RWPE2 (cell line): Measurements from ENCODE around the gene MYBL2.

ENCODE experiments used
- ATAC-seq: fragments of 200-7000 bp; cut with Tn5 transposase; 3 replicates; pipeline ENCODE4 v1.9.1; 2021; ENCODE audit warnings: low read depth
- DNase-seq: peaks from one replicate; pipeline ENCODE4 v3.0.0-alpha.2; 2020; ENCODE audit warnings: low spot score
- H3K27ac ChIP-seq: fragments of 450-650 bp; 2 replicates; pipeline ENCODE4 v1.5.1; 2017; ENCODE audit warnings: mild to moderate bottlenecking; ENCODE audit not compliant: poor library complexity, severe bottlenecking
- H3K27me3 ChIP-seq: fragments of 250-450 bp; sonication (Bioruptor Pico); 2 replicates; pipeline ENCODE4 v1.5.1; 2021; ENCODE audit warnings: mild to moderate bottlenecking, moderate library complexity; ENCODE audit not compliant: insufficient read depth, poor library complexity, severe bottlenecking
- H3K36me3 ChIP-seq: fragments of 250-450 bp; sonication (Bioruptor Pico); 2 replicates; pipeline ENCODE4 v1.5.1; 2020; ENCODE audit warnings: low read depth, mild to moderate bottlenecking, moderate library complexity
- H3K4me1 ChIP-seq: fragments of 250-450 bp; sonication (Bioruptor Pico); 2 replicates; pipeline ENCODE4 v1.5.1; 2021; ENCODE audit warnings: mild to moderate bottlenecking, moderate library complexity; ENCODE audit not compliant: insufficient read depth, poor library complexity, severe bottlenecking
- H3K4me3 ChIP-seq: fragments of 250-450 bp; sonication (Bioruptor Pico); 2 replicates; pipeline ENCODE4 v1.5.1; 2021; ENCODE audit warnings: mild to moderate bottlenecking, moderate library complexity; ENCODE audit not compliant: severe bottlenecking
- H3K9me3 ChIP-seq: fragments of 250-450 bp; sonication (Bioruptor Pico); 2 replicates; pipeline ENCODE4 v1.5.1; 2021; ENCODE audit warnings: mild to moderate bottlenecking, moderate library complexity; ENCODE audit not compliant: severe bottlenecking
- CTCF ChIP-seq: fragments of 450-650 bp; IDR thresholded peaks from one replicate; pipeline ENCODE4 v1.5.1; 2017; ENCODE audit warnings: mild to moderate bottlenecking, moderate library complexity; ENCODE audit not compliant: poor library complexity, severe bottlenecking

MYBL2 gene

GRCh38 chr20:43721097-43721428 is 54.1 kb downstream of the MYBL2 start:
- Histone ChIP-seq H3K27me3 (no peaks in the 10 kb centered on the region), H3K4me1 (no peaks in the 10 kb centered on the region), H3K36me3 (no peaks in the 10 kb centered on the region), H3K4me3 (no peak overlapping the region), H3K27ac (no peak overlapping the region), H3K9me3 (no peaks in the 10 kb centered on the region)
- ATAC-seq = no peak; the same call in 1 of the 3 replicates
- DNase-seq = no peak
- TF ChIP-seq CTCF = no peak

GRCh38 chr20:43721429-43722152 is 54.7 kb downstream of the MYBL2 start:
- TF ChIP-seq CTCF = no peak
- H3K36me3 ChIP-seq = no peaks in the 10 kb centered on the region
- H3K9me3 ChIP-seq = no peaks in the 10 kb centered on the region
- no peaks in the 10 kb centered on the region for H3K27me3 ChIP-seq
- DNase-seq (no peak), ATAC-seq (peak; percentile 43)
- H3K4me1 ChIP-seq = no peaks in the 10 kb centered on the region
- no peak overlapping the region for H3K27ac ChIP-seq
- H3K4me3 ChIP-seq = no peak overlapping the region

DNA sequence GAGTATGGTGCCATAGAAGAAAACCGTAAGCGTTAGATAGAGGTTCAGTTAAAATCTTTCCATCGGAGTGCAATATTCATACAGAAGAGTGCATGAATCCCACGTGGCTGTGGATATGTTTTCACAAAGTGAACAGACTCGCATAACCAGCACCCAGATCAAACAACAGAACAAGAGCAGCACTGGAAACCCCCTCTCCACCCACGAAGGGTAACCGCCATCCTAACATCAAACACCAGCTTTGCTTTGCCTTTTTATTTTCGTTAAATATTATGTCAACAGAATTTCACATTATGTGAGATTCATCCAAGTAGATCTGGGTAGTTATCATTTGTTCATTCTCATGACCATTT is 55.2 kb downstream of the MYBL2 start:
- ATAC-seq (no peak), DNase-seq (no peak)
- no peaks in the 10 kb centered on the region for H3K4me1 ChIP-seq
- H3K36me3 ChIP-seq = no peaks in the 10 kb centered on the region
- no peaks in the 10 kb centered on the region for H3K9me3 ChIP-seq
- no peak overlapping the region for H3K4me3 ChIP-seq
- no peaks in the 10 kb centered on the region for H3K27me3 ChIP-seq
- no peak for TF ChIP-seq CTCF
- H3K27ac ChIP-seq = no peak overlapping the region

DNA sequence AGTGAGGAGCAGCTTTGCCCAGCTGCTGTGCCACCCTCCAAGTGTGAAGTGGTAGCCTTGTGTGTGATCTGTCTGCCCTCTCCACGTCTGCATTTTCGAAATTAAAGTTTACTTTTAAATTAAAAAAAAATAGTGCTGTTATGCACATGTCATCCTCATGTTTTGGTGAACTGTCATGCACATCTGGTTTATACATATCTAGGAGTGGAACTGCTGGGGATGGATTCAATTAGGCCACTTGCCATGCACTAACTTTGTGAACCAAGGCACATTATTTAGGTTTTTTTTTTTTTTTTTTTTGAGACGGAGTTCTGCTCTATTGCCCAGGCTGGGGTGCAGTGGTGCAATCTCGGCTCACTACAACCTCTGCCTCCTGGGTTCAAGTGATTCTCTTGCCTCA is 56.3 kb downstream of the MYBL2 start:
- H3K27ac ChIP-seq = no peak overlapping the region
- no peak for DNase-seq
- no peaks in the 10 kb centered on the region for H3K9me3 ChIP-seq
- H3K4me3 ChIP-seq = no peak overlapping the region
- TF ChIP-seq CTCF = no peak
- H3K36me3 ChIP-seq = no peaks in the 10 kb centered on the region
- no peaks in the 10 kb centered on the region for H3K27me3 ChIP-seq
- ATAC-seq = no peak
- no peaks in the 10 kb centered on the region for H3K4me1 ChIP-seq

- Histone ChIP-seq H3K36me3 (no peaks in the 10 kb centered on the region), H3K4me1 (no peaks in the 10 kb centered on the region), H3K27me3 (no peaks in the 10 kb centered on the region), H3K9me3 (no peaks in the 10 kb centered on the region), H3K4me3 (no peak overlapping the region), H3K27ac (no peak overlapping the region)
- ATAC-seq = no peak
- no peak for DNase-seq
- no peak for TF ChIP-seq CTCF
Measured at GRCh38 chr20:43723735-43724134, 56.8 kb downstream of the MYBL2 start.
